ENCODE measurements around the gene SNTG2. TPM values are rescaled to one million over a fixed set of nuclear protein-coding genes. Genes with fewer than 3 reads are reported as not detected.
"Not testable (repeated sequence)": the region's sequence is repeated elsewhere in the genome, so short reads cannot be mapped to it uniquely, and the experiment has no call there.

Gene SNTG2
- total RNA-seq (2014; rRNA removed; shearing (Covaris generic)): not detected in 2 replicates

- DNase-seq (ENCODE audit: low spot score): no peak
These were observed at the start of gene SNTG2 for GRCh38 chr2:950080-950966. Gene SNTG2, plus strand, starts transcription at chr2:950849. Its CDS starts 148 bp downstream, at chr2:950997.

GRCh38 chr2:902584-902983, 48.1 kb upstream of the SNTG2 start:
- no peak for DNase-seq (ENCODE audit: low spot score)

DNA sequence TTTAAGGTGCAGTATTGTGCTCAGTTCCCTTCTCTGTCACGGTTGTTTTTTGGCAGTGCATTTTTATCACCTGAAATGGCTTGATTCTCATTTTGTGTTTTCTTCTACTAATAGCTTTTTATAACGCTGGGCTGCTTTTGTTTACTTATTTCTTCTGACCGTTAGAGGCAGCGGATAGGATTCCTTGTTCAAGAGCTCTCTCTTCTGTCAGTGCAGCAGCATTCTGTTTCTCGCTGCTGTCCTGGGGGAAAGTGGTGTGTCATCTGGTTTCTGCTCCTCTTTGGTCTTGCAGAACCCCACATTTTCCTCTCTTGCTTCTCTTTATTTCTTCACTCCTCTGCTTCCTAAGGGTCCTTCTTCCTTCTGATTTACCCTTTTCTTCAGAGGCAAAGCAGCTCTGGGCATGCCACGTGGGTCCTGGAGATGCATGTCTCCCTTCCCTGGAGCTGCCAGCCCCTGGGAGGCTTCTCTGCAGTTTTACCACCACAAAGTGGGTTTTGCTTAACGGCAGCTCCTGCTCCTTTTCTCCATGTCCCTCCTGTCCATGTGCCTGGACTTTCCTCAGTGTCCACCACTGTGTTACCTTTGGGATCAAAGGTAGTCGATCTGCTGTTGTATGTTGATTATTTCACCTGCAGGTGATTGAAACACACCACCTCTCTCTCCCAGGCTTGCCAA, 47.3 kb upstream of the SNTG2 start:
- DNase-seq (ENCODE audit: low spot score): no peak

- DNase-seq (ENCODE audit: low spot score): no peak
These were observed 46.2 kb upstream of the SNTG2 start for GRCh38 chr2:904246-905024.

DNA sequence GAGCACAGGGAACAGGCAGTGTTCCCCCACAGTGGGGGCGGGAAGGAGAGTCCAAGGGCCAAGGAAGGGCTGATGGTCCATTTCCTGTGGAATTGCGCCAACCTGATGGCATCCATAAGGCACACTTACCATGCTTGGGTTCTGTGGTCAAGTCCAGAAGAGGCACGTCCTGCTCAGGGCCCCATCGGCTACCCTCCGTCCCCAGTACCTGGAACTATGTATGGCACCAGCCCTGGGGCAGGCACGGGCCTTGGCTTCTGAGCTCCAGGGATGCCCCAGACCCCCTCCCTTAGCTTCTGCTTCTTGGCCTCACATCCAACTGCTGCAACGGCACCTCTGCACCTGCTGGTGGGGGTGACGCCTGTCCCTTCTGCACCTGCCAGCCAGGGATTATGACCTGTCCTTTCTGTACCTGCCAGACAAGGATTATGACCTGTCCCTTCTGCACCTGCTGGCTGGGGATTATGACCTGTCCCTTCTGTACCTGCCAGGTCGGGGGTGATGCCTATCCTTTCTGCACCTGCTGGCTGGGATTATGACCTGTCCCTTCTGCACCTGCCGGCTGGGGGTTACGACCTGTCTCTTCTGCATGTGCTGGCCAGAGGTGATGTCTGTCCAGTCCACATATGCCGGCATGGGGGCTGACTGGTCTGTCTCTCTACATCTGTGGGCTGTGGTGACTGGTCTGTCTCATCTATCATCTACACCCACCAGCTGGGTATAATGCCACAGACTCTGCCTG, 45.4 kb upstream of the SNTG2 start:
- DNase-seq (ENCODE audit: low spot score): no peak

- DNase-seq (ENCODE audit: low spot score): no peak
These were observed 44.9 kb upstream of the SNTG2 start for GRCh38 chr2:905833-906140.

DNA sequence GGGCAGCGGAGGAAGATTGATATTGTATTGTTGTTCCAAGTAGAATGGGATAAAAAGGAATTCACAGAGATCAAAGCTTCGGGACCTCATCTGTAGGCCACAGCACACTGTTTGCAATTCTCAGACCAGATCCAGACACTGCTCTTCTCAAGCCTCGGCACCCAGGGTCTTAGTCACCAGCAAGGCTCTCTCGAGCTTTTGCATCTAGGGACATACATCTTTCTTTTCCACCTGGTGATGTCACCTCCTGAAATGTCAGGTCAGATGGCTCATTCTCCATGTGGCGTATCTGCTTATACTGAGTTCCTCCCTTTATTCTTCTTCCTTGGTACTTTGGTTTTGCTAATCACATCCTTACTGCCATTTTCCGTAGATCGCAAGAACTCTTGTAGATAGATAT, 42.9 kb upstream of the SNTG2 start:
- no peak for DNase-seq (ENCODE audit: low spot score)

DNA sequence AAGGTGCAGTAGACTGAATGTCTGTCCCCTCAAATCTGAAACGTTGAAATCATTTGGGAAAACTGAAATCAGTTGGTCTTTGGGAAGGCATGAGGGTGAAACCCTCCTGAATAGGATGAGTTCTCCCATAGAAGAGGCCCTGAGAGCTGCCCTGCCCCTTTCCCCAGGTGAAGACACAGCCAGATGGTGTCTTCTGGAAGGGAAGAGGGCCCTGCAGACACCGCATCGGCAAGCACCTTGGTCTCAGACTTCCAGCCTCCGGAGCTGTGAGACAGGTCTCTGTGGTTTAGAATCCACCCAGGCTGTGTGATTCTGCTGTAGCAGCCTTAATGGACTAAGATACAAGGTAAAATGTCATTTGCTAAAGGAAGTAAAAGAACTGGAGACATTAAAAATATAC, 42.1 kb upstream of the SNTG2 start:
- no peak for DNase-seq (ENCODE audit: low spot score)

GRCh38 chr2:909764-910379, 40.8 kb upstream of the SNTG2 start:
- not testable (repeated sequence) for DNase-seq (ENCODE audit: low spot score)

DNA sequence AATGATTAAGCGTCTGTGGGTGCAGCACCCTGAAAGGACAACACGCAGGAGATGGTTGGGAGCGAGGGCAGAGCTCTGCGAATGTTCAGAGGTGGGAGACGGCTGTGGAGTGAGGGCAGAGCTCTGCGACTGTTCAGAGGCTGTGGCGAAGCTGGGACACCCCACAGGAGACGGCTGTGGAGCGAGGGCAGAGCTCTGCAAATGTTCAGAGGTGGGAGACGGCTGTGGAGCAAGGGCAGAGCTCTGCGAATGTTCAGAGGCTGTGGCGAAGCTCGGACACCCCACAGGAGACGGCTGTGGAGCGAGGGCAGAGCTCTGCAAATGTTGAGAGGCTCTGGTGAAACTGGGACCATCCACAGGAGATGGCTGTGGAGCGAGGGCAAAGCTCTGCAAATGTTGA, 40.0 kb upstream of the SNTG2 start:
- no peak for DNase-seq (ENCODE audit: low spot score)

GRCh38 chr2:915979-916378, 34.7 kb upstream of the SNTG2 start:
- DNase-seq (ENCODE audit: low spot score): no peak

DNA sequence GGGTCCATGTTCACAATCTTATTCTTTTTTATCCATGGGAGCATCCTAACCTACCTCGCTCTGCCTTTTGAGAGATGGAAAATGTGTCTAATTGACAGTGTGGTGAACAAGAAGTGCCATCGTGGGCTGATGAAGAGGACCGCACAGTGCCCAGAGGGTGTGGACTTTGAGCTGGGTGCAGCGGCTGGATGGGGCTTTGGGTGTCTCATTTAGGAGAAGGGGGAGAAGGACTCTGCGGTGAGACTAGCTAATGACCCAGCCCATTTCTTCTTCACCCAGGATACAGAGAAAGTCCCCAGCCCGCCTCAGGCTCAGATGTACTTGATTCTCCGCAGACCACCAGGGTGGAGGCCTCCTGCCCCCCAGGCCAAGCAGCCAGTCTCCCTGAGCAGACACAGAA, 33.7 kb upstream of the SNTG2 start:
- no peak for DNase-seq (ENCODE audit: low spot score)

- DNase-seq (ENCODE audit: low spot score): no peak
These were observed 31.0 kb upstream of the SNTG2 start for GRCh38 chr2:919672-920071.

DNA sequence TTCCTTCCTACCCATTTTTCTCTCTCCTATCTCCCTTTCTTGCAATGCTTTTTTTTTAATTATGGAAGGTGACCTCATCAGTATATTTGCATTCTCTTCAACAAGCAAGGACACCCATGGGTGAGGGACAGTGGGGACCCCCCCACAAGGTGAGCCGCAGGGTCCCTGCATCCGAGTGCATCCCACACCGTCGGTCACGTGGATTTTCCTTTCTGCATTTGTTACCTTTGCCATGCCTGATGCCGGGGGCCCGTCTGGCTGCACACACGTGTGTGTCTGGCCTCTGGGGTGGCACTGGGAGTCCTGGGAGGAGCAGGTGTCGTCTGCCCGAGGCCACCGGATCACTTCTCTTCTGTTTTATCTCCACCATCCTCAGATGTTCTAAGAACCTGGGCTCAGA, 30.1 kb upstream of the SNTG2 start:
- no peak for DNase-seq (ENCODE audit: low spot score)

DNA sequence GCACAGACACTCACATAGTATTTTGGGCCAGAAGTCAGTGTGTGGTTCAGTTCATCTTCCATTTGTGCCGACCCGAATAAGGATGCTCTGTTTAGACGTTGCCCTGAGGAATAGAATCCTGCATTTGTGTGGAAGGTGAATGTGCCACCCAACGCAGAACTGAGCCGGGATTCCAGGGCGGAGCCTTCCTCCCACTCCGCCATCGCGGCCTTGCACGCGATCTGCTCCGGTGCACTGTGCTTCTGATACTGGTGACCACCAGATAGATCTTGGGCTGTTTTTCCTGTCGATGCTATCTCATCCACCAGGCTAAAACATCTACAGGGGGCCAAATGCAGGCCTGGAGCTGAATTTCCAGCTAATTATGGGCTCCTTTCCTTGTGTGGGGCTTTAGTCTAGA, 29.6 kb upstream of the SNTG2 start:
- DNase-seq (ENCODE audit: low spot score): no peak

DNA sequence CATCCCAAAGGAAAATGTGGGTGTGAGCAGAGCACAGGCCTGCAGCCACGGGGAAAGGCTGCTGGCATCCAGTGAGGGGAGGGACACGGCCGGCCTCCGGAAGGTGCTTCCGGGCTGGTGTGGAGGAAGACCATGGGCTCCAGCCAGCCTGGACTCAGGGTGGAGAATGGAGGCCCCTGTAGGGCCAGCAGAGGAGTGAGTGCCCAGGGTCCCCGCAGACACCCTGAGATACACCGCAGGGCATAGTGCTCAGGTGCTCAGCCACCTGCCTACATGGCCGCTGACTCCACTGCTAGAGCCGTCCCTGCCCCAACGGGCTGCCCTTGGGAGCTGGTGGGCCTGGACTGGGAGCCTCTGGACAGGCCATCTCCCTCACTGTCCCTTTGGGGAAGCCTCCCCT, 28.5 kb upstream of the SNTG2 start:
- DNase-seq (ENCODE audit: low spot score): no peak

DNA sequence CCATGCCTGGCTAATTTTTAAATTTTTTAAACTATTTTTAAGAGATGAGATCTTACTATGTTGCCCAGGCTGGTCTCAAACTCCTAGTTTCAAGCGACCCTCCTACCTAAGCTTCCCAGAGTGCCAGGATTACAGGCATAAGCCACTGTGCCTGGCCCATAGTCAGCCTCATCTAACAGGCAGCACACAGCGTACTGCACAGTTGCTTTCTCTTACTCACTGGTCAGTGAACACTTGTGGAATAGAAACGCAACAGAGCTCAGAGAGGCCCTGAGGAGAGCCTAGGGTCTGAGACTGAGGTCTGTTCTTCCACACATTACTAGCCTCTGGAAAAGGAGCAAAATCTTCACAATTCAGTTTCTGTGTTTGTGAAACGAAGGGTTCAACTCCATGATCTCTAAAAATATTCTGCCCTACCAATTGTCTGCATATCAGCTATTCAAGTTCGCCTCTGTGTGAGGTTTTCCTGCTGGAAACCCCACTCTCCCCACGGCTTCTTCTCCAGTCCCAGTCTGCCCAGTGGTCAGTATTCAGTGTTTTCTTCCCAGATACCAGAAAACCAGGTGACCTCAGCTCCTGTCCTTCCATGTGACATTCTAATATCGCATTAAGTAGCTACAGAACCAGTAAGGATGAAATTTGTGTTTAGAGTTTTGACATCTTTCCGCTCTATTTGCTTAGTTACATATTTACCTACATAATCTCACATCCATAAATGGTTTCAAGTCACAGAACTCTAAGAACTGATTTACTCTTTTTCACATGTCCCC, 26.6 kb upstream of the SNTG2 start:
- no peak for DNase-seq (ENCODE audit: low spot score)

DNA sequence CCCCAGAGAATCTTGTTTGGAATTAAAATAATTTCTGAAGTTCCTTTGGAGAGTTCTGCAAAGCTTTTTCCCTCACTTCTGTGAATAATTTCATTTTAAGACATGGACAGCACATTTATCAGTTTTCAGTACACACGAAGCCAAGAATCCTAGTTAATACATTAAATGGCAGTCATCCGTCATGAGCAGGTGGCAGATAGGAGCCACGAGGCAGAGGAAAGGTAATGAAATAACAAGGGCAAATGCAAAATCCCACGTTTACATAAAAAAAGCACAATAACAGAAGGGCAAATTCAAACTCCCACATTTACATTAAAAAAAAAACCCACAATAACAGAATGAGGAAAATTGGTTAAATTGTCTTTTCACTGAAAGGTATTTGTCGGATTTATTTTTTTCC, 25.9 kb upstream of the SNTG2 start:
- no peak for DNase-seq (ENCODE audit: low spot score)

GRCh38 chr2:925309-925708, 25.3 kb upstream of the SNTG2 start:
- DNase-seq (ENCODE audit: low spot score): no peak

DNA sequence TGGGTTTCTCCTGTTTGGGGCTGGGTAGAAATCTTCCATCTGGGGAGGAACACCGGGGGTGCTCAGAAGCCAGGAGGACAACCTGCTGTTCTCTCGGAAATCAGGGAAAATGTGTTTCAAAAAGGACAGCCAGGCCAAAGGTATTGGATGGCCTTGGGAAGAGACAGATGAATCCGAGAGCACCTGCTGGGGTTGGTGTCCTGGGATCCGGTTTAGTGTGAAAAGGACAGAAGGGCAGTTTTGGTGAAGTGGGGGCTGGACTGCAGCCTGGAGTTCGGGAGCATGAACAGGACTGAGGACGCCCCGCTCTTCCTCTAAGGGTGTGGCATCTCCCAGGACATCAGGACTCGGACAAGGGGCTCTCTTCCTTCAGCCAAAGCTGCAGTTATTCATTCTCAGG, 24.9 kb upstream of the SNTG2 start:
- DNase-seq (ENCODE audit: low spot score): no peak
